Upper lobe of left lung (tissue), 6 donors: ENCODE data around the gene CRYBB1. TPM values are rescaled to one million over a fixed set of nuclear protein-coding genes. Genes with fewer than 3 reads are reported as not detected.
A peak's percentile ranks its signal among the peaks of the same experiment; 100 is the strongest.

Experiments
- ATAC-seq, 2 donors: fragments of 200-7000 bp; cut with Tn5 transposase; one replicate each; pipeline ENCODE4 v1.9.1; 2022; ENCODE audit warnings: mild to moderate bottlenecking in 2 of 2, moderate library complexity in 2 of 2; ENCODE audit not compliant: low FRiP score in 2 of 2
- DNase-seq, 2 donors: peaks; one replicate each; pipeline ENCODE4 v3.0.0-alpha.2; 2019 to 2020
- H3K27ac ChIP-seq, 4 donors: fragments of 200-600 bp; sonication (generic); one replicate each; pipeline ENCODE4 v1.5.1; 2016 to 2019
- H3K27me3 ChIP-seq, 4 donors: fragments of 200-600 bp; sonication (generic); one replicate each; pipeline ENCODE4 v1.5.1; 2017 to 2019
- H3K36me3 ChIP-seq, 4 donors: fragments of 200-600 bp; sonication (generic); one replicate each; pipeline ENCODE4 v1.5.1; 2016 to 2019
- H3K4me1 ChIP-seq, 4 donors: fragments of 200-600 bp; sonication (generic); one replicate each; pipeline ENCODE4 v1.5.1; 2018 to 2019
- H3K4me3 ChIP-seq, 4 donors: fragments of 200-600 bp; sonication (generic); one replicate each; pipeline ENCODE4 v1.5.1; 2017 to 2019; ENCODE audit warnings: mild to moderate bottlenecking in 2 of 4, moderate library complexity in 1 of 4
- H3K9me3 ChIP-seq, 4 donors: fragments of 200-600 bp; sonication (generic); one replicate each; pipeline ENCODE4 v1.5.1; 2018 to 2019
- CTCF ChIP-seq, 6 experiments: fragments of 450-650 bp in 4 of 6; fragments of 200-600 bp in 2 of 6; sonication (generic) in 2 of 6; IDR thresholded peaks; one replicate each; pipeline ENCODE4 v1.5.1; 2016 to 2019; ENCODE audit warnings: antibody characterized with exemption in 6 of 6
- EP300 ChIP-seq, 4 donors: sonication (generic); formaldehyde crosslinking; IDR thresholded peaks; one replicate each; pipeline ENCODE4 v1.5.1; 2017; ENCODE audit warnings: antibody characterized with exemption in 4 of 4, control low read depth in 2 of 4
- POLR2A ChIP-seq, 4 donors: fragments of 450-650 bp; IDR thresholded peaks; one replicate each; pipeline ENCODE4 v1.5.1; 2016 to 2017; ENCODE audit warnings: antibody characterized with exemption in 4 of 4, mild to moderate bottlenecking in 2 of 4
- POLR2AphosphoS5 ChIP-seq, 2 donors: sonication (generic); formaldehyde crosslinking; IDR thresholded peaks; one replicate each; pipeline ENCODE4 v1.5.1; 2017; ENCODE audit warnings: antibody characterized with exemption in 2 of 2
- WGBS, 2 donors: methylation state at CpG; one replicate each; pipeline ENCODE4 v1.1.5; 2017 to 2018; 5-methylcytosine and 5-hydroxymethylcytosine counted together
- total RNA-seq, 6 donors: library from RNA; depleted of rRNA in 4 of 6; stranded (reverse); fragments of >200 nt in 4 of 6; gene quantifications; one replicate each; pipeline versions ENCODE4 v1.1.0 to v1.2.1, GENCODE V29; 2016 to 2021
- donor health status: DM: no; HTN: no; CAD: no; lungs with moderate emphysema.
- donor health status: DM: no; HTN: yes; CAD: no; lungs with severe emphysema.

Gene CRYBB1
- total RNA-seq, 6 donors from 2014 or later: 0.26 to 0.81 TPM; not detected in 4

- WGBS, 2 donors: 84 to 86% methylated on average over 6 to 9 of the region's 9 CpGs
- ATAC-seq (peak in 1 of 2 donors; percentile 29), DNase-seq (no peak)
- TF ChIP-seq CTCF (IDR thresholded peaks at IDR 0.05) (no peak), EP300 (IDR thresholded peaks at IDR 0.05) (no peak), POLR2A (IDR thresholded peaks at IDR 0.05) (no peak), POLR2AphosphoS5 (IDR thresholded peaks at IDR 0.05) (no peak)
- H3K4me3 ChIP-seq: no peak overlapping the region
- peaks cover 22 to 47% (median 33%) of the 10 kb centered on the region in 4 donors for H3K4me1 ChIP-seq
- peaks cover 0 to 17% (median 11%) of the 10 kb centered on the region in 4 donors for H3K36me3 ChIP-seq
- H3K27ac ChIP-seq: peak overlapping the region in 1 of 4 donors; percentile 53
- no peaks in the 10 kb centered on the region for H3K27me3 ChIP-seq
- H3K9me3 ChIP-seq: no peaks in the 10 kb centered on the region
Observed at GRCh38 chr22:26561756-26562417, 55.9 kb downstream of the CRYBB1 start.

- peaks cover 18 to 51% (median 23%) of the 10 kb centered on the region in 4 donors for H3K4me1 ChIP-seq
- TF ChIP-seq POLR2A (IDR thresholded peaks at IDR 0.05): no peak
- TF ChIP-seq POLR2AphosphoS5 (IDR thresholded peaks at IDR 0.05): no peak
- no peak for TF ChIP-seq CTCF (IDR thresholded peaks at IDR 0.05)
- no peak for TF ChIP-seq EP300 (IDR thresholded peaks at IDR 0.05)
- H3K4me3 ChIP-seq: no peak overlapping the region
- H3K27ac ChIP-seq: no peak overlapping the region
- 86 to 92% methylated on average over 13 of the region's 13 CpGs for WGBS, 2 donors
- DNase-seq: no peak
- H3K27me3 ChIP-seq: no peaks in the 10 kb centered on the region
- ATAC-seq: no peak
- H3K36me3 ChIP-seq: peaks cover 0 to 14% (median 6%) of the 10 kb centered on the region in 4 donors
- no peaks in the 10 kb centered on the region for H3K9me3 ChIP-seq
Observed at GRCh38 chr22:26559961-26560575, 57.8 kb downstream of the CRYBB1 start.

- no peak overlapping the region for H3K27ac ChIP-seq
- no peaks in the 10 kb centered on the region for H3K27me3 ChIP-seq
- H3K36me3 ChIP-seq: peaks cover 0 to 4% (median 0%) of the 10 kb centered on the region in 4 donors
- no peak for ATAC-seq
- TF ChIP-seq POLR2A (IDR thresholded peaks at IDR 0.05): no peak
- no peak for TF ChIP-seq CTCF (IDR thresholded peaks at IDR 0.05)
- TF ChIP-seq POLR2AphosphoS5 (IDR thresholded peaks at IDR 0.05): no peak
- no peak overlapping the region for H3K4me3 ChIP-seq
- 66 to 73% methylated on average over 3 of the region's 3 CpGs for WGBS, 2 donors
- no peak for DNase-seq
- H3K9me3 ChIP-seq: no peaks in the 10 kb centered on the region
- H3K4me1 ChIP-seq: peaks cover 13 to 49% (median 16%) of the 10 kb centered on the region in 4 donors
Observed at GRCh38 chr22:26558248-26558895, 59.5 kb downstream of the CRYBB1 start.

GRCh38 chr22:26556904-26557303 lies 60.9 kb downstream of the CRYBB1 start:
- Histone ChIP-seq H3K27ac (no peak overlapping the region), H3K9me3 (no peaks in the 10 kb centered on the region), H3K36me3 (peaks cover 0 to 4% (median 0%) of the 10 kb centered on the region in 4 donors), H3K4me3 (no peak overlapping the region), H3K27me3 (no peaks in the 10 kb centered on the region), H3K4me1 (peaks cover 12 to 56% (median 15%) of the 10 kb centered on the region in 4 donors)
- TF ChIP-seq CTCF (IDR thresholded peaks at IDR 0.05) (no peak), POLR2A (IDR thresholded peaks at IDR 0.05) (no peak), POLR2AphosphoS5 (IDR thresholded peaks at IDR 0.05) (no peak), EP300 (IDR thresholded peaks at IDR 0.05) (no peak)
- ATAC-seq (no peak), DNase-seq (no peak)
- WGBS, 2 donors: 90 to 98% methylated on average over 4 to 5 of the region's 5 CpGs
